Calu3 (cell line): ENCODE data around the gene B4GALT5. TPM values are rescaled to one million over a fixed set of nuclear protein-coding genes. Genes with fewer than 3 reads are reported as not detected.
A peak's percentile ranks its signal among the peaks of the same experiment; 100 is the strongest.

Experiments used
- BruUV-seq: library from RNA; stranded (reverse); fragments of 400-500 nt; replicated peaks from 2 replicates; lab custom pipeline; 2021; lab: Mats Ljungman, UMichigan
- CTCF ChIA-PET: fragments of 300-600 bp; sonication (Branson Sonifier 250); formaldehyde crosslinking; loops from one replicate; lab custom pipeline; 2022; ENCODE audit warnings: antibody characterized with exemption; lab: Charles Lee
- DNase-seq: peaks from one replicate; pipeline ENCODE4 v3.0.0; 2022
- H3K27ac Mint-ChIP-seq: one replicate; pipeline ENCODE4 v1.8.0; 2022; ENCODE audit warnings: mixed read lengths; ENCODE audit not compliant: unreplicated experiment
- H3K27me3 Mint-ChIP-seq: one replicate; pipeline ENCODE4 v1.8.0; 2022; ENCODE audit warnings: mixed read lengths; ENCODE audit not compliant: unreplicated experiment
- H3K36me3 Mint-ChIP-seq: one replicate; pipeline ENCODE4 v1.8.0; 2022; ENCODE audit warnings: mild to moderate bottlenecking, moderate library complexity, mixed read lengths; ENCODE audit not compliant: insufficient read depth, unreplicated experiment
- H3K4me1 Mint-ChIP-seq: one replicate; pipeline ENCODE4 v1.8.0; 2022; ENCODE audit warnings: mild to moderate bottlenecking, low read depth, mixed read lengths; ENCODE audit not compliant: unreplicated experiment
- H3K4me3 Mint-ChIP-seq: one replicate; pipeline ENCODE4 v1.8.0; 2022; ENCODE audit warnings: mild to moderate bottlenecking, low read depth, moderate library complexity, mixed read lengths; ENCODE audit not compliant: unreplicated experiment
- H3K9me3 Mint-ChIP-seq: one replicate; pipeline ENCODE4 v1.8.0; 2022; ENCODE audit warnings: low read depth, mixed read lengths; ENCODE audit not compliant: unreplicated experiment
- CTCF ChIP-seq: fragments of 200-600 bp; IDR thresholded peaks from one replicate; pipeline ENCODE4 v1.8.0; 2022; ENCODE audit warnings: antibody characterized with exemption; ENCODE audit not compliant: unreplicated experiment
- intact Hi-C: fragments of 100-400 bp; cut with micrococcal nuclease; formaldehyde crosslinking; loops from one replicate; pipeline ENCODE4 v1.10.0; 2022; ENCODE audit not compliant: unreplicated experiment
- total RNA-seq: library from RNA; stranded (reverse); gene quantifications from 2 replicates; pipeline ENCODE4 v1.2.3, GENCODE V29; 2022

B4GALT5 gene
- total RNA-seq, 1 experiment from 2014 or later = 117 TPM

- Mint-ChIP-seq H3K9me3 (no peaks in the 10 kb centered on the region), H3K4me1 (peaks cover 53% of the 10 kb centered on the region), H3K27me3 (no peaks in the 10 kb centered on the region), H3K27ac (no peak overlapping the region), H3K36me3 (no peaks in the 10 kb centered on the region), H3K4me3 (no peak overlapping the region)
- intact Hi-C loops = loop anchor here (5.0 kb wide), 1 partner anchor 34 kb away; no protein-coding TSS in a partner anchor
- CTCF ChIA-PET = interaction anchor here (1.4 to 1.6 kb wide), 2 partner anchors 35 to 121 kb away, joined by 3 to 6 read pairs; no protein-coding TSS in a partner anchor
- no peak for DNase-seq
- TF ChIP-seq CTCF = no peak
- no TSS peak for BruUV-seq
Measured at GRCh38 chr20:49663112-49663511, 50.6 kb downstream of the B4GALT5 start.

- H3K36me3 Mint-ChIP-seq = peaks cover 8% of the 10 kb centered on the region
- intact Hi-C loops = loop anchor here (5.0 kb wide), 1 partner anchor 36 kb away; no protein-coding TSS in a partner anchor
- H3K4me3 Mint-ChIP-seq = peak overlapping the region; percentile 5
- no peaks in the 10 kb centered on the region for H3K27me3 Mint-ChIP-seq
- peak; percentile 60 for DNase-seq
- H3K4me1 Mint-ChIP-seq = peaks cover 43% of the 10 kb centered on the region
- TF ChIP-seq CTCF = no peak
- no peaks in the 10 kb centered on the region for H3K9me3 Mint-ChIP-seq
- no TSS peak for BruUV-seq
- CTCF ChIA-PET = interaction anchor here (0.5 to 1.6 kb wide), 8 partner anchors 13 to 120 kb away, joined by 3 to 7 read pairs (median 4); no protein-coding TSS in a partner anchor
- peak overlapping the region; percentile 20 for H3K27ac Mint-ChIP-seq
Measured at GRCh38 chr20:49661560-49662329, 51.9 kb downstream of the B4GALT5 start.

GRCh38 chr20:49660912-49661311 lies 52.8 kb downstream of the B4GALT5 start:
- Mint-ChIP-seq H3K4me3 (no peak overlapping the region), H3K36me3 (peaks cover 16% of the 10 kb centered on the region), H3K9me3 (no peaks in the 10 kb centered on the region), H3K27me3 (no peaks in the 10 kb centered on the region), H3K4me1 (peaks cover 35% of the 10 kb centered on the region), H3K27ac (no peak overlapping the region)
- DNase-seq = no peak
- CTCF ChIA-PET = interaction anchor here (1.2 kb wide), 1 partner anchor 15 kb away, joined by 7 read pairs; no protein-coding TSS in a partner anchor
- intact Hi-C loops = loop anchor here (5.0 kb wide), 1 partner anchor 36 kb away; no protein-coding TSS in a partner anchor
- no peak for TF ChIP-seq CTCF
- BruUV-seq = no TSS peak

- Mint-ChIP-seq H3K4me3 (no peak overlapping the region), H3K4me1 (peaks cover 21% of the 10 kb centered on the region), H3K27ac (no peak overlapping the region), H3K27me3 (no peaks in the 10 kb centered on the region), H3K36me3 (peaks cover 33% of the 10 kb centered on the region), H3K9me3 (no peaks in the 10 kb centered on the region)
- no peak for DNase-seq
- CTCF ChIA-PET = interaction anchor here (0.6 kb wide), 1 partner anchor 32 kb away, joined by 3 read pairs; no protein-coding TSS in a partner anchor
- intact Hi-C loops = no loop called here
- no TSS peak for BruUV-seq
- TF ChIP-seq CTCF = no peak
Measured at GRCh38 chr20:49659056-49659455, 54.6 kb downstream of the B4GALT5 start.
